B cell (primary cell): ENCODE data around the gene SMIM41.

Experiments used
- CTCF ChIP-seq: fragments of 200-600 bp; IDR thresholded peaks from one replicate; pipeline ENCODE4 v1.8.0; 2022; ENCODE audit warnings: antibody characterized with exemption, mild to moderate bottlenecking
- EZH2 ChIP-seq: IDR thresholded peaks from 2 replicates; pipeline ENCODE4 v1.6.1; 2012; ENCODE audit warnings: borderline replicate concordance, low read depth, mild to moderate bottlenecking, moderate library complexity, low read length; ENCODE audit not compliant: insufficient read depth, poor library complexity, severe bottlenecking

- TF ChIP-seq CTCF (no peak), EZH2 (no peak)
These were observed 29.3 kb upstream of the SMIM41 start for GRCh38 chr12:52050116-52050757.
